ENCODE data around the gene EYA2. TPM values are rescaled to one million over a fixed set of nuclear protein-coding genes. Genes with fewer than 3 reads are reported as not detected.

EYA2 gene
- total RNA-seq, 4 donors from 2014 or later, result 0.47 to 4.1 (median 2.2) TPM

- H3K36me3 ChIP-seq, result no peaks in the 10 kb centered on the region
- H3K9me3 ChIP-seq, result peaks cover 0 to 8% (median 0%) of the 10 kb centered on the region in 3 donors
- TF ChIP-seq POLR2A (IDR thresholded peaks at IDR 0.05) (no peak), CTCF (IDR thresholded peaks at IDR 0.05) (no peak), EP300 (IDR thresholded peaks at IDR 0.05) (no peak), POLR2AphosphoS5 (IDR thresholded peaks at IDR 0.05) (no peak)
- 24 to 60% methylated on average over 6 of the region's 6 CpGs for WGBS, 2 donors (ENCODE audit: low coverage in 1 of 2)
- no peak overlapping the region for H3K4me3 ChIP-seq
- ATAC-seq, result no peak
- no peak overlapping the region for H3K27ac ChIP-seq
- no peaks in the 10 kb centered on the region for H3K4me1 ChIP-seq
- H3K27me3 ChIP-seq, result peaks cover 3% of the 10 kb centered on the region
Measured at GRCh38 chr20:46857061-46857831, 37.4 kb upstream of the EYA2 start.

- H3K9me3 ChIP-seq, result peaks cover 0 to 35% (median 0%) of the 10 kb centered on the region in 3 donors
- no peak overlapping the region for H3K4me3 ChIP-seq
- WGBS, 2 donors (ENCODE audit: low coverage in 1 of 2), result 94 to 96% methylated on average over 4 of the region's 4 CpGs
- no peaks in the 10 kb centered on the region for H3K36me3 ChIP-seq
- H3K27me3 ChIP-seq, result peaks cover 28% of the 10 kb centered on the region
- TF ChIP-seq POLR2A (IDR thresholded peaks at IDR 0.05), result no peak
- TF ChIP-seq CTCF (IDR thresholded peaks at IDR 0.05), result no peak
- no peak for TF ChIP-seq POLR2AphosphoS5 (IDR thresholded peaks at IDR 0.05)
- no peaks in the 10 kb centered on the region for H3K4me1 ChIP-seq
- ATAC-seq, result no peak
- H3K27ac ChIP-seq, result no peak overlapping the region
Measured at GRCh38 chr20:46865824-46866223, 28.8 kb upstream of the EYA2 start.

GRCh38 chr20:46870041-46870440, 24.6 kb upstream of the EYA2 start:
- H3K4me1 ChIP-seq, result no peaks in the 10 kb centered on the region
- H3K9me3 ChIP-seq, result peaks cover 0 to 27% (median 0%) of the 10 kb centered on the region in 3 donors
- H3K4me3 ChIP-seq, result no peak overlapping the region
- no CpG with 5 or more reads among the region's 1 CpG for WGBS, 2 donors (ENCODE audit: low coverage in 1 of 2)
- peaks cover 33% of the 10 kb centered on the region for H3K27me3 ChIP-seq
- H3K36me3 ChIP-seq, result no peaks in the 10 kb centered on the region
- no peak overlapping the region for H3K27ac ChIP-seq
- TF ChIP-seq CTCF (IDR thresholded peaks at IDR 0.05), result no peak
- TF ChIP-seq POLR2A (IDR thresholded peaks at IDR 0.05), result no peak
- TF ChIP-seq POLR2AphosphoS5 (IDR thresholded peaks at IDR 0.05), result no peak
- no peak for TF ChIP-seq EP300 (IDR thresholded peaks at IDR 0.05)
- ATAC-seq, result no peak

GRCh38 chr20:46872328-46873211, 22.1 kb upstream of the EYA2 start:
- 50 to 66% methylated on average over 9 to 13 of the region's 13 CpGs for WGBS, 2 donors (ENCODE audit: low coverage in 1 of 2)
- H3K27me3 ChIP-seq, result peaks cover 27% of the 10 kb centered on the region
- no peaks in the 10 kb centered on the region for H3K36me3 ChIP-seq
- no peak overlapping the region for H3K27ac ChIP-seq
- no peak overlapping the region for H3K4me3 ChIP-seq
- no peak for TF ChIP-seq POLR2AphosphoS5 (IDR thresholded peaks at IDR 0.05)
- peaks cover 0 to 27% (median 0%) of the 10 kb centered on the region in 3 donors for H3K9me3 ChIP-seq
- no peaks in the 10 kb centered on the region for H3K4me1 ChIP-seq
- no peak for ATAC-seq

GRCh38 chr20:46875059-46875458, 19.6 kb upstream of the EYA2 start:
- Histone ChIP-seq H3K27me3 (peaks cover 12% of the 10 kb centered on the region), H3K4me3 (no peak overlapping the region), H3K27ac (no peak overlapping the region), H3K4me1 (no peaks in the 10 kb centered on the region), H3K9me3 (peaks cover 0 to 9% (median 0%) of the 10 kb centered on the region in 3 donors), H3K36me3 (no peaks in the 10 kb centered on the region)
- no peak for ATAC-seq
- WGBS, 2 donors (ENCODE audit: low coverage in 1 of 2), result 55 to 58% methylated on average over 3 of the region's 4 CpGs
- no peak for TF ChIP-seq POLR2A (IDR thresholded peaks at IDR 0.05)
- TF ChIP-seq POLR2AphosphoS5 (IDR thresholded peaks at IDR 0.05), result no peak
- no peak for TF ChIP-seq CTCF (IDR thresholded peaks at IDR 0.05)
- no peak for TF ChIP-seq EP300 (IDR thresholded peaks at IDR 0.05)

All from gastroesophageal sphincter (tissue), 4 donors.